HUES48 (cell line): ENCODE measurements around the gene CCDC138.

Experiments
- H3K27ac ChIP-seq: one replicate; pipeline ENCODE4 v1.7.0; 2013; ENCODE audit warnings: low read depth, low read length, inconsistent platforms
- H3K27me3 ChIP-seq: 2 replicates; pipeline ENCODE4 v1.6.1; 2013; ENCODE audit warnings: mild to moderate bottlenecking, low read length; ENCODE audit not compliant: control insufficient read depth, insufficient read depth
- H3K36me3 ChIP-seq: 2 replicates; pipeline ENCODE4 v1.6.1; 2013; ENCODE audit warnings: low read length; ENCODE audit not compliant: control insufficient read depth, insufficient read depth
- H3K4me1 ChIP-seq: 2 replicates; pipeline ENCODE4 v1.6.1; 2013; ENCODE audit warnings: mild to moderate bottlenecking, low read length; ENCODE audit not compliant: control insufficient read depth, insufficient read depth
- H3K4me3 ChIP-seq: 2 replicates; pipeline ENCODE4 v1.5.1; 2013; ENCODE audit warnings: mild to moderate bottlenecking, low read depth, low read length
- H3K9ac ChIP-seq: 2 replicates; pipeline ENCODE4 v1.6.1; 2013; ENCODE audit warnings: mild to moderate bottlenecking, low read depth, low read length, moderate library complexity
- H3K9me3 ChIP-seq: 2 replicates; pipeline ENCODE4 v1.6.1; 2013; ENCODE audit warnings: low read length; ENCODE audit not compliant: control insufficient read depth, insufficient read depth

Gene CCDC138

GRCh38 chr2:108855194-108855593 lies 68.6 kb downstream of the CCDC138 start:
- H3K9ac ChIP-seq: no peak overlapping the region
- no peak overlapping the region for H3K4me3 ChIP-seq
- H3K27me3 ChIP-seq: no peaks in the 10 kb centered on the region
- no peaks in the 10 kb centered on the region for H3K4me1 ChIP-seq
- H3K36me3 ChIP-seq: peaks cover 44% of the 10 kb centered on the region
- no peak overlapping the region for H3K27ac ChIP-seq
- H3K9me3 ChIP-seq: no peaks in the 10 kb centered on the region

DNA sequence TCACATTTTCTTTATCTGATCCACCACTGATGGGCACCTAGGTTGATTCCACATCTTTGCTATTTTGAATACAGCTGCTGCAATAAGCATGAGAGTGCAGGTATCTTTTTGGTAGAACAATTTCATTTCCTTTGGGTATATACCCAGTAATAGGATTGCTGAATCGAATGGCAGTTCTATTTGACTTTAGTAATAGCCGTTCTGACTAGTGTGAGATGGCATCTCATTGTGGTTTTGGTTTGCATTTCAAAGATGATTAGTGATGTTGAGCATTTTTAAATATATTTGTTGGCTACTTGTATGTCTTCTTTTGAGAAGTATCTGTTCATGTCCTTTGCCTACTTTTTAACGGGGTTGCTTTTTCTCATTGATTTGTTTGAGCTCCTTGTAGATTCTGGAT lies 72.3 kb downstream of the CCDC138 start:
- H3K36me3 ChIP-seq: peaks cover 24% of the 10 kb centered on the region
- H3K27ac ChIP-seq: no peak overlapping the region
- no peaks in the 10 kb centered on the region for H3K27me3 ChIP-seq
- H3K9me3 ChIP-seq: no peaks in the 10 kb centered on the region
- no peak overlapping the region for H3K9ac ChIP-seq
- no peaks in the 10 kb centered on the region for H3K4me1 ChIP-seq
- no peak overlapping the region for H3K4me3 ChIP-seq

GRCh38 chr2:108866041-108866440 lies 79.5 kb downstream of the CCDC138 start:
- no peaks in the 10 kb centered on the region for H3K4me1 ChIP-seq
- no peak overlapping the region for H3K27ac ChIP-seq
- no peaks in the 10 kb centered on the region for H3K9me3 ChIP-seq
- H3K36me3 ChIP-seq: peaks cover 6% of the 10 kb centered on the region; the same call in 1 of the 2 replicates
- H3K4me3 ChIP-seq: no peak overlapping the region
- no peak overlapping the region for H3K9ac ChIP-seq
- no peaks in the 10 kb centered on the region for H3K27me3 ChIP-seq

GRCh38 chr2:108868911-108869310 lies 82.3 kb downstream of the CCDC138 start:
- Histone ChIP-seq H3K9me3 (no peaks in the 10 kb centered on the region), H3K4me1 (0 out of 2 replicates have a peak, but pooled peaks cover 5% of the 10 kb centered on the region), H3K27ac (no peak overlapping the region), H3K27me3 (no peaks in the 10 kb centered on the region), H3K9ac (no peak overlapping the region), H3K4me3 (no peak overlapping the region), H3K36me3 (peaks cover 6% of the 10 kb centered on the region; the same call in 1 of the 2 replicates)

DNA sequence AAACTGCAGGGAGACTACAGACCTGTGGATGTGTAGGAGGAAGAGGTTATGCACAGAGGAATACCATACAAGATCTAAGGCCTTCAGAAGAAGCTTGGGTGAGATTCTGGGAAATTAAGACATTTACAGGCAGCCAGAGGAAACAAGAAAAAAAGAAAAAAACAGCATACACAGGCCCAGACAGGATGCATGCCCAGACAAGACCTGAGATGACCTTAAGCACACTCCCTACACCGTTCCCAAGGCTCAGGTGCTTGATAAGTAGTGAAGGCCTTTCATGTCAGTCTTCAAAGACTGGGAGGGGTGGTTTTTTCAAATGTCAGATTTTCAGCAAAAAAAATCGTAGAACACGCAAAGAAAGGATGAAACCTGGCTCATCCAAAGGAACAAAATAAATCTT lies 83.0 kb downstream of the CCDC138 start:
- peaks cover 10% of the 10 kb centered on the region; the same call in 1 of the 2 replicates for H3K36me3 ChIP-seq
- no peak overlapping the region for H3K27ac ChIP-seq
- no peak overlapping the region for H3K4me3 ChIP-seq
- no peaks in the 10 kb centered on the region for H3K27me3 ChIP-seq
- no peaks in the 10 kb centered on the region for H3K9me3 ChIP-seq
- 0 out of 2 replicates have a peak, but pooled peaks cover 5% of the 10 kb centered on the region for H3K4me1 ChIP-seq
- no peak overlapping the region for H3K9ac ChIP-seq

DNA sequence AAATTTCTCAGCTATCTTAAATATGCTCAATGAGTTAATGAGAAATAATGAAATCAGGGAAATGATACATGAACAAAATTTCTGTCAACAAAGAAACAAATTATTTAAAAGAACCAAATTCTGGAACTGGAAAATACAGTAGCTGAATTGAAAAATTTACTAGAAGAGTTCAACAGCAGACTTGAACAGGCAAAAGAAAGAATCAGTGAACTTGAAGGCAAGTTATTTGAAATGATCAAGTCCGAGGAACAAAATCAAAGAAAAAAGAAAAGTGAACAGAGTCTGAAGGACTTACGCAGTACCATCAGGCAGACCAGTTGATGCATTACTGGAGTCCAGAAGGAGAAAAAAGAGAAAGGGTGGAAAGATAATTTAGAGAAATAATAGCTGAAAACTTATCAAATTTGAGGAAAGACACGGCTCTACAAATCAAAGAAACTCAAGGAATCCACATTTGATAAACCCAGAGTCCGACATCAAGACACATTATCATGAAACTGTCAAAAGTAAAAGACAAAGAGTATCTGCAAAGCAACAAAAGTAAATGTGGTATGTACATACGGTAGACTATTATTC lies 83.6 kb downstream of the CCDC138 start:
- Histone ChIP-seq H3K9me3 (no peaks in the 10 kb centered on the region), H3K4me1 (0 out of 2 replicates have a peak, but pooled peaks cover 5% of the 10 kb centered on the region), H3K9ac (no peak overlapping the region), H3K4me3 (no peak overlapping the region), H3K27ac (no peak overlapping the region), H3K27me3 (no peaks in the 10 kb centered on the region), H3K36me3 (peaks cover 13% of the 10 kb centered on the region; the same call in 1 of the 2 replicates)

- H3K27ac ChIP-seq: no peak overlapping the region
- H3K36me3 ChIP-seq: peaks cover 27% of the 10 kb centered on the region
- H3K9ac ChIP-seq: no peak overlapping the region
- H3K9me3 ChIP-seq: peaks cover 22% of the 10 kb centered on the region
- no peaks in the 10 kb centered on the region for H3K4me1 ChIP-seq
- H3K27me3 ChIP-seq: no peaks in the 10 kb centered on the region
- no peak overlapping the region for H3K4me3 ChIP-seq
Observed at GRCh38 chr2:108877506-108877905, 90.9 kb downstream of the CCDC138 start.

DNA sequence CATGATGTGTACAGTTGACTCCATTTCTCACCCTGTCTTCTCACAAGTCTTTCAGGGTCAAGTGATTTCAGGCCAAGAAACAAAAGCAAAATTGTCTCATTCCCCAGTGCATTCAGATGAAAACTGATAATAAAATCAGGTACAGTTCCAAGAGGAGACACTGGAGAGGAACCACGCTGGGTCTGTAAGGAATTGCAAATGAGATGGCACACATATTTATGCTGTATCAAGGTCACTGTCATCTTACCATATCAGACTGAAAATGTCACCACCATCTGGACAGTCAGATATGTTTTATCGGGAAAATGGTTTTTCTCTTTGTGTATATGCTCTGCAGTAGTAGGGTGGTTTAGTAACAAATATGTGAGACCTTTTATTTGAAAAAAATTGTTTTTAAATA lies 91.7 kb downstream of the CCDC138 start:
- Histone ChIP-seq H3K27ac (no peak overlapping the region), H3K9me3 (peaks cover 23% of the 10 kb centered on the region), H3K36me3 (peaks cover 27% of the 10 kb centered on the region), H3K4me1 (no peaks in the 10 kb centered on the region), H3K9ac (no peak overlapping the region), H3K4me3 (no peak overlapping the region), H3K27me3 (no peaks in the 10 kb centered on the region)

DNA sequence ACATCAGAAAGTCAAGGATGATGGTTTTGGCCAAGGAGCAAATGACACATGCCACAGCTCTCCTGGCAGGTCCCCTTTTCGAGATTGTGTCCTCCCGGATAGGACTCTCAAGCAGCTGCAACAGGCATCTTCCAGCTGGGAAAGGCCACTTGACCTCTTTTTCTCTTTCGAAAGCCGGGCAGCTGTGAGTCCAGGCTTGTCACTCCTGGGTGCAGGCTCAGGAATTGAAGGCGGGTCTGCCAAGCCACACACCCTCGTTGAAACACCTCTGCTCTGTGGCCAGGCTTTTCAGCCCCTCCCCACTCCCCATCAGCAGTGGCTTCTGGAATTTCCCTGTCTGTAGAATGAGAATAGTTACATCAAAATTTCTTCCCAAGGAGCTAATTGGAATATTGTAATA lies 98.0 kb downstream of the CCDC138 start:
- Histone ChIP-seq H3K27ac (peak overlapping the region; percentile 15), H3K4me3 (no peak overlapping the region), H3K27me3 (no peaks in the 10 kb centered on the region), H3K9ac (no peak overlapping the region), H3K36me3 (no peaks in the 10 kb centered on the region), H3K9me3 (peaks cover 20% of the 10 kb centered on the region), H3K4me1 (peaks cover 5% of the 10 kb centered on the region; the same call in 1 of the 2 replicates)

GRCh38 chr2:108889907-108890306 lies 103.3 kb downstream of the CCDC138 start:
- no peaks in the 10 kb centered on the region for H3K27me3 ChIP-seq
- H3K9ac ChIP-seq: no peak overlapping the region
- H3K9me3 ChIP-seq: no peaks in the 10 kb centered on the region
- H3K4me1 ChIP-seq: no peaks in the 10 kb centered on the region
- H3K27ac ChIP-seq: no peak overlapping the region
- no peaks in the 10 kb centered on the region for H3K36me3 ChIP-seq
- no peak overlapping the region for H3K4me3 ChIP-seq

- no peak overlapping the region for H3K4me3 ChIP-seq
- no peak overlapping the region for H3K27ac ChIP-seq
- H3K9me3 ChIP-seq: no peaks in the 10 kb centered on the region
- no peak overlapping the region for H3K9ac ChIP-seq
- H3K4me1 ChIP-seq: no peaks in the 10 kb centered on the region
- H3K27me3 ChIP-seq: no peaks in the 10 kb centered on the region
- no peaks in the 10 kb centered on the region for H3K36me3 ChIP-seq
Observed at GRCh38 chr2:108893277-108893676, 106.7 kb downstream of the CCDC138 start.
